NCI-H510A treated with DMSO at 0.1 percent for 48 hours (cell line): ENCODE results near the gene MEI1.

ENCODE experiments used
- DNase-seq: peaks from one replicate; lab custom pipeline; 2025; lab: John Stamatoyannopoulos, UW

MEI1 gene

DNA sequence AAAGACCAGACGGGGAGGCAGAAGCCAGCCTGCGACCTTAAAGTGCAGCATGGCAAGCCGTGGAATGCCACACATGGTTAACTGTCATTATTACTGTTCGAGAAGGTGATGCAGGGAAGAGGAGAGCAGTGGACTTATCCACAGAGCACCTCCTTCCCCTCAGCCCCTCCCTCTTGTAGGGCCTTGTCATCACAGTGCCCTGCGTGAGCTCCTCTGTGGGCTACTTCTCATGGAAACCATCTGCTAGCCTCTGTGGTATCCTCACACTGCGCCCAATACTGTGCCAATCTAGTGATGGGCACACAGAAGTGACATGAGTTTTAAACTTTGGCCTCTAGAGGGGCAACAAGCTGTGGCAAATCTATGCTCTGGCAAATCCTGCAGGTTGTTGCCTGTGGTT is 83.0 kb downstream of the MEI1 start:
- DNase-seq, result no peak

DNA sequence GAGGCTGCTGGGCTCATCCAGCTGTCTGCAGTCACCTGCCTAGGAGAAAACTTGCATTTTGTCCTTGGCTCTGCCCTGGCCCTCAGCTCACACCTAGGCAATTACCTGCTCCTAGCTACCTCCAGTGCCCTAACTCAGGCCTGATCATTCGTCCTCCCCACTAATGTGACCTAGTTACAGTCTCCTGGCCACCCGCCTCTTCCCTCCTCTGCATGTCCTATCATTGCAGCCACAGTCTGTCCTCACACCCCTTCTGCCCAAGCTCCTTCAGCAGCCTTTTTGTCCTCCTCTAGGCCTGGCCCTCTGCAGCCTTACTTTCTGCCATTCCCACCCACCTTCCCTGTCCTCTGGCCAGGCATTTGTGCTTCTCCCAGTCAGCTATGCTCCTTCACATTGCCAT is 83.4 kb downstream of the MEI1 start:
- DNase-seq, result no peak

DNA sequence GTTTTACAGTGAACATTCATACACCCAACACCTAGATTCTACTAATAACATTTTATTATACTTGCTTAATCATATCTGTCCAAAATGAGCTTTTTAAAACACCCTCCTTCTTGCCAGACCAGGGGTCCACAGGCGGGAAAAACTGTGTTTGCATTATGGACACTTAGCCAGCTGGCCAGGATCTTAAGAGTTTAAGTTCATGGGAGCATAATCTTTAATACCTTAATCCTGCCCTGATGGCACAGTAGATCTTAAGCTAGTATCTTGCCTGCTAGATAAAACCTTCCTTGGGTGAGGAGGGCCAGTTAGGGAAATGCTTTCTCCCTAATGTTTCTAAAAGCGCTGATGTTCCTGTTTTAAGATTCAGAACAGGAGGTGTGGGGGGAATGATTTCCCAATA is 88.0 kb downstream of the MEI1 start:
- no peak for DNase-seq

DNA sequence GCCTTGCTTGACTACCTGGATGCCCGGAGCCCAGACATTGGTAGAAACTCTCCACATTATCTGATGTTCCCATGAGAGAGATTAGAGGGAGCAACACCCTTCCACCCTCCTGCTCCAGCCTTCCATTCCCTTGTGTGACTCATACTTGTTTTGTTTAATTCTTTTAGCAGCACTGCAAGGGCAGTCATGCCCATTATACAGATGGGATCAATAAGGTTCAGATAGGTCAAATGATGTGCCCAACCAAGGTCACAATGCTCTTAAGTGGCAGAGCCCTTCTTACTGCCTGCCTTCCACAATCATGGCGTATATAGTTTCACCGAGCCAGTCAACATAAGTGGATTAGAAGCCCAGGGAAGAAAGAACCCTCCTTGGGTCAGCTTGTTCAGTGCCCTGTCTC is 94.6 kb downstream of the MEI1 start:
- no peak for DNase-seq

DNA sequence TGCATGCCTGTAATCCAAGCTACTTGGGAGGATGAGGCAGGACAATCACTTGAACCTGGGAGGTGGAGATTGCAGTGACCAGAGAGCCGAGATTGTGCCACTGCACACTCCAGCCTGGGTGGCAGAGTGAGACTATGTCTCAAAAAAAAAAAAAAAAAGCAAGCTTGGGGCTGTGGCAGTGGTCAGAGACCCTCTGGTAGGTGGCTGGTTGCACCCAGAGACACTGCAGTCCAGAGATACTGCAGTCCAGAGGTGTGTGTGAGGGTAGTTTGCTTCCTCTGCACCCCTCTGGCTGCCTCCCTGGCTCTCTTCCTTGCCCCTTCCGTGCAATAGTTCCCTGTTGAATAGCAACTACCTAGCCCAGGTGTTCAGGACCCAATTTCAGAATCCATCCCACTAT is 99.4 kb downstream of the MEI1 start:
- DNase-seq, result no peak

DNA sequence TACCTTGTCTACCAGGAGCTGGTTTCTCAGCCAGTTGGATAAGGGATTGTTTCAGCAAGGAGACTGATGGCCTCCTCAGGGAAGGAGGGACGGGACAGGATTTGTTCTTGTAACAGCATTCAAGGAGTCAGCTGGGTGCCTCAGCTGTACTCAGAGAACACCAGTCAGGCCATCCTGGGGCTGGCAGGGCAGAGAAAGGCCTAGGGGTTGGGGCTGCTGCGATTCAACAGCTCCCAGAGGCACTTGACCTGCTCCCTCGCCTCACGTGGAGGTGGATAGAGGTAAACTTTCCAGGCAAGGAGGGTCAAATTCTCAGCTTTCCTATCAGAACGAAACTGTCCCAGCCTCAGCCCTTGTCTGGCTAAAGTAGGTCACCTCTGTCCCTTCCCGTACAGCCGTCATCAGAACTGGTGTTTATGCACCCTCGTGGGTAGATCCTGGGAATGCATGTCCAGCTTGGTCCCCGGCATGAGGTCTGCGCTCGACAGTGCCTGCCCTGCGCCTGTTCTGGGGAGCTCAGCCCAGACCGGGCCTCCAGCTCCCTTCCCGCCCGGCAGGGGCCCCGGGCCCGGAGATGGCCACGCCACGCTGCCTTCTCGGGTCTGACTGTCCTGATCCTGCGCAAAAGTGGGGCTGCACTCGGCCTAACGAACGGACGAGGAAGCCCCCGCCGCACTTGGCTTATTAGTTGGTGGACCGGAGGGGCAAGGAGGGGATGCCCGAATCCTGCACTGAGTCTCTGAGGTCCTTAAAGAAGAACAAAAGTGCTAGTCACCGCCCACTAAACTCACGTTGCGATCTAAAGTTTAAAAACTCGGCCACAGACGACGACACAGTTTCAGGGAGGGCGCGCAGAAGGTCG is 100.4 kb downstream of the MEI1 start:
- DNase-seq, result no peak

DNA sequence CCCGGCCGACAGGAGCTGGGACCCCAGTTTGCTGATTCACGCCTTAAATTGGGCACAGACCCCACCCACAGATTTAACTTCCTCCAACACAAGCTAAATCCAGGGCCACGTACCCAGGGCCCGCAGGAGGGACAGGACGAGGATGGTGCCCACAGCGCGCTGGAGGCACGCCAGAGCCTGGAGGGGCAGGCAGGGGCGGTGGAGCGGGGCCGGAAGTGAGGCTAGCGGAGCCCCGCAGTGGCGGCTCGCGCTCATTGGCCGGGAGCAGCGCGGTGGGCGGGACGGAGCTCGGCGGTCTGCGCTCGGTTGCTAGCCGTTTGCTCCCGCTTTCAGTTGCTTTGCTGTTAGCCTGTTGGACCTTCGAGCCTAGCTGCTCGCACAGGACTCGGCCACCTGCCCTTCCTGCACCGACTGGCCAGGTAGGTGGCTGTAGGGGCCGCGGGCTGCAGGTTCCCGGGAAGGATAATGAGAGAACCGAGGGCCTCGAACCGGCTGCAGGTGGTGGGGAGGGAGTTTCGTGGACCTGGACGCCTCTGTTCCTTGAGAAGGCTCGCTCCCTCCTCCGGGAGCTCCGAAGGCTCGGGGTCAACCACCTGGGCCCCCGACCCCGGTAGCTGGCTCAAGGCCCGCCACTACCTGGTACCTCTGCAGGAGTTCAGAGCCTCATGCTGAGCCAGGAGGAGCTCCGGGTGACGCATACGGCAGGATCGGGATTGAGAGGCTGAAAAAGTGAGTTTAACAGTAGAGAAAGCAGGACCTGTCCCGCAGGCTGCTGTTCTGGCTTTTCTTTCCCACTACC is 101.2 kb downstream of the MEI1 start, which contains the start of gene CCDC134:
Gene CCDC134, plus strand, starts transcription at position 332 of the 799 bp plus-strand sequence. CDS start 8,212 bp downstream, outside the sequence.
- peak; percentile 83 for DNase-seq

DNA sequence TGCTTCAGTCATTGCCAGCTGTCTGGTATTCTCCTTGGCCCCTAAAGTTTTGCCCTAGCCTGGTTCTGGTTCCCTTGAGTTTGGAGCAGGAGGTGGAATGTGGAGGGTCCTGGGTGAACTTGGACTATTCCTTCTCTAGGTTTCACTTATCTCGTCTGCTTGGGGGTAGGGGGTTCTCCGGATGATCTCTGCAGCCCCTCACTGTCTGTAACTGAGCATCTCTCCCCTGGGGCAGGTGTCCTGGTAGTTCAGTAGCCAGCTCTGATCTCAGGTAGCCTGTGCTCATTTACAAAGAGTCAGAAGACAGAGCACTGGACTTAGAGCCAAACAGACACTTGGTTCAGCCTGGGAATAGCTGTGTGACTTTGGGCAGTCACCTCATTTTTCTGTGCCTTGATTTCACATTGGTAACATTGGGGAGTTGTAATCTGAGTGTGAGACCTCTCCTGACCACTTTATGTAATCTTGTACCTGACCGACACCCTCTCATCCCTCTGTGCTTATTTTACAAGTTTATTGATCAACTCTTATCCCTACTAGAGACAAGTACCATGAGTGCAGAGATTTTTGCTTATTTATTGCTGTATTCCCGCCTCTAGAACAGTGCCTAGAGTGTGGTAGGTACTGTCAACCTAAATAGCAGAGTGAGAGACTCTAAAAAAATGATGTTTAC is 102.0 kb downstream of the MEI1 start:
- DNase-seq, result no peak

DNA sequence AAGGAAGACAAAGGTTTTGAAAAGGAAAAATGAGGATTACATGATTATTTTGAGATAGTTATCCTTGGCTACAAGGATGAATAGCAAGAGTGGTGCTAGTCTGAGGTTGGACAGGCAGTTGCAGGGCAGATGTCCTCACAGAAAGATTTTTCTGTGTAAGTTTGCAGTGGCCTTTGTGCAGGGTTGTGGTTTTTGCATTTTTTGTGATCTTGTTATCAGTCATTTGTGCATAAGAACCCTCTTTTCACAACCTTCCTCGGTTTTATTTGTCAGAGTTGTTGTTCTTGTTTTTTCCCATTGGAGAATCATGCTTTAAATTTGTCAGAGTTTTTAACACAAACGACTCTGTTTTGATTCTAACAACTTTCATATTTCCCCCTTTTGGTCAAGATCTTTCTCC is 102.6 kb downstream of the MEI1 start:
- no peak for DNase-seq

DNA sequence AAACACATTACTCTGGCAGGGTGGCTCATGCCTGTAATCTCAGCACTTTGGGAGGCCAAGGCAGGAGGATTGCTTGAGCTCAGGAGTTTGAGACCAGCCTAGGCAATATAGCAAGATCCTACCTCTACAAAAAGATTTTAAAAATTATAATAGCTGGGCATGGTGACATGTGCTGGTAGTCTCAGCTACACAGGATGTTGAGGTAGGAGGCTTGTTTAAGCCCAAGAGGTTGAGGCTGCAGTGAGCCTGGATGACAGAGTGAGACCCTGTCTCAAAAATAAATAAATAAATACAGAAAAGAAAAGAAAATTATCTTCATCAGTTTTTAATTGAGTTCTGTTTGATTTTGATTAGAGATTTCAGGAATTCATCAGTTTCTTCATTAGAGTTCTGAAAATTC is 106.3 kb downstream of the MEI1 start:
- DNase-seq, result no peak

DNA sequence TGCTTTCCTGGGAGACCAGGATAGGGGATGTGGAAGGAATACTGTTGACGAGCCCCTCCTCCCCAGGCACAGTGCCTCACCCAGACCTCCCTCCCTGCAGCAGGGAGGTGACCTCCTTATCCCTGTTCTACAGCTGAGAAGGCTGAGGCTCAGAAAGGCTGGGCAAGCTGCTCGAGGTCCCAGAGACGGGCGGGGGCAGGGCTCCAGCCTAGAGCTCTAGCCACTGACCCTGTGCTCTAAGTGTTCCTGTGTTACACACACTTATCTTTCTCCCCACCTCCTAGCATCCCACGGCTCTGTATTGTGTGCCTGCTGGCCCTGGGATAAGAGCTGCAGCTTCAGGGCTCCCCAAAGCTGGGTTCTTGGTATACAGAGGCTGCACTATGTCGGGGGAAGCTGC is 109.1 kb downstream of the MEI1 start:
- DNase-seq, result no peak

DNA sequence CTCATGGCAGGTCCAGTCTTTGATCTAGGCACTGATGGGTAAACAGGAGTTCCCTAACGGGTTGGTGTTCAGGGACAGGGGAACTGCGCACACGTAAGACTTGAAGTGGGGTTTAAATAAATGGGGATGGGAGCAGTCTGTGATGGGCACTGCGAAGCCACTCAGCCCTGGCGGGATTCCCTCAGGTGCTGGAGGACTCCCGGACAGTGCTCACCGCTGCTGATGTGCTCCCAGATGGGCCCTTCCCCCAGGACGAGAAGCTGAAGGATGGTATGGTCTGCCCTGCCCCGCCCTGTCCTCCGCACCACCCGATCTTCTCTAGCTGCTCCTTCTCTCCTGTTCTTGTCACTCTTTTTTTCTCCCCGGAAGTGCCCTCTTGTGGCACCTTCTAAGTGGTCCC is 110.7 kb downstream of the MEI1 start:
- no peak for DNase-seq

DNA sequence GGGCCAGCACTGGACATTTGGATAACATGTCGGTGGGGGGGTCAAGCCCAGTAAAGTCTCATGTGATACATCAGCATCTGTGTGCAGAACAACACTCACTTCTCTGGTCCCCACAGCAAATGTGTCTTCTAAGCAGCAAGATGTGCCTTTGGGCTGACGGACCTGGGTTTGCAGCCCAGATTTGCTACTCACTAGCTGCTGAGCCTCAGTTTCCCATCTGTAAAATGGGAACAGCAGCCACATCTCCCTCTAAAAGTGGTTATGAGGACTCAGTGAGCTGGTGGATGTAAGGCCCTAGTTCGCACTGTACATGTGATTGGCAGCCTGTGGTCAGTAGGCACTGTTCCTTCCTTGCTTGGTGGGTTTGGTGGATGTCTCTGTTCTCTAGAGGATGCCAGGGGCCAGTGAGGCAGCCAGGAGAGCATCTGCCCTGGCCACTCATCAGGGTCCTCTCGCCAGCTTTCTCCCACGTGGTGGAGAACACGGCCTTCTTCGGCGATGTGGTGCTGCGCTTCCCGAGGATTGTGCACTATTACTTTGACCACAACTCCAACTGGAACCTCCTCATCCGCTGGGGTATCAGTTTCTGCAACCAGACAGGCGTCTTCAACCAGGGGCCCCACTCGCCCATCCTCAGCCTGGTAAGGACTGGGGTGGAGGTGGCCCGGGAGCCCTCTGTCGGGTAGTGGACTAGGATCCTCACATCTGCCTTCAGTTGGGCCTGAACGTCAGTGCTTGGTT is 113.7 kb downstream of the MEI1 start:
- DNase-seq, result no peak

DNA sequence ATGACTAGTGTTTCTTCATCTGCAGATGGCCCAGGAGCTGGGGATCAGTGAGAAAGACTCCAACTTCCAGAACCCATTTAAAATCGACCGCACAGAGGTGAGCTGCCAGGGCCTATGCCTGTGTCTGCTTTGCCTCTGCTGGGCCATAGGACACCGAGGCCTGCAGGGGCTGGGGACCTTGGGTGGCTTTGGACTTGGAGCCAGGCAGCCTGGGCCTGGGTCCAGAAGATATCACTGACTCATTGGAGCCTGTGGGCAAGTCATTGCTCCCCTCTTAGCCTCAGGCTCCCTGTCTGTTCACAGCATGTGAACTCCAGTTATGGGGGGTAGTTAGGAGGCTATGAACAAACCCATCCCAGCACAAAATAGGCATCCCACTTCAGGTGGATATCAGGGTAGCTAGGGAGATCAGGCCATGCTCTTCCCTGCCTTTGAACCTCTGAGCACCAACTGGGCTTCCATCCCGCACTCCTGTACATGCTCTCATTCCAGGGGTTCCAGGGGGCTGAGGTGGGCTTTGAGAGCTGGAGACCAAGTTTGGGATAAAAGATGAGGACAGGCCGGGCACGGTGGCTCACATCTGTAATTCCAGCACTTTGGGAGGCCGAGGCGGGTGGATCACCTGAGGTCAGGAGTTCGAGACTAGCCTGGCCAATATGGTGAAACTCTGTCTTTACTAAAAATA is 114.6 kb downstream of the MEI1 start:
- DNase-seq, result no peak

DNA sequence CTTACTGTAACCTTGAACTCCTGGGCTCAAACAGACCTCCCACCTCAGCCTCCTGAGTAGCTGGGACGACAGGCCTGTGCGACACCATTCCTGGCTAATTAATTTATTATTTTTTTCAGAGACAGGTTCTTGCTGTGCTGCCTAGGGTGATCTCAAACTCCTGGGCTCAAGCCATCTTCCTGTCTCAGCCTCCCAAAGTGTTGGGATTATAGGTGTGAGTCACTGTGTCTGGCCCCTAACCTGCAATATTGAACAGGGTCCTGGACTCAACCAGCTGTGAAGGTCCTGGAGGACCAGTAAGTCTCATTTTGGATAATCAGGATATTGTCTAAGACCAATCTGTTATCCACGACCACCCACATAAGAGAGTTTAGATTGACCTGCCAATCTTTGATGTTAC is 116.4 kb downstream of the MEI1 start:
- DNase-seq, result no peak

DNA sequence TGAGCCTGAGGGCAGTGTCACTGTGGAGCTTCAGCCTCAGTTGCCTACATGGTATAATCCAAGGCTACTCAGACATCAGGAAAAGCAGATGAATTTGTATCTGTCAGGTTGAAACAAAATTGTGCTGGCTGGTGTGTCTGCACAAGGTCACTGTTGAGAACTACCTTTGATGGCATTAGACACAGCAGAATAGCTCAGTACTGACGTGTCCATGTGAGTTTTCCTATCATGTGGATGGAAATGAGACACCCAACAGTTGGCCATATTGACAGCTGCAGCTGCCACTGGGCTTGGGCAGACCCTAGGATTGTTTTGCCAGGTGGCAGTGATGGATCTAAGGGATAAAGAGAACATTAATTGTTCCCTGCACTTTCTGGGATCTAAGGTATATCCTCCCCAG is 116.9 kb downstream of the MEI1 start:
- DNase-seq, result no peak

DNA sequence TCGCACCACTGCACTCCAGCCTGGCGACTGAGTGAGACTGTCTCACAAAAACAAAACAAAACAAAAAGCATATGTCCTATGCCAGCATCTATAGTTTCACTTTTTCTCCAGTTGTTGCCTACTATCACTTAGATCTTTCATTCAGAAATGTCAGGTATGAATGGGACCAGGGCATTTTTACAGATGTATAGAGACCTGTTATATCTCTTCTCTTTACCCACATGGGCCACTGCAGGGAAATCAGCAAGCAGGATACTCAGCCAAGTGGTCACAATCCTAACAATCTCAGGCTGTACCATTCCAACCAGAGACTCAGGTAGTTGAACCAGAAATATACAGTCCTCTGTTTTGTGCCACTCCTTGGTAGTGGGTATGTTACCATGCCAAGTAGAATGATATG is 117.6 kb downstream of the MEI1 start:
- no peak for DNase-seq

DNA sequence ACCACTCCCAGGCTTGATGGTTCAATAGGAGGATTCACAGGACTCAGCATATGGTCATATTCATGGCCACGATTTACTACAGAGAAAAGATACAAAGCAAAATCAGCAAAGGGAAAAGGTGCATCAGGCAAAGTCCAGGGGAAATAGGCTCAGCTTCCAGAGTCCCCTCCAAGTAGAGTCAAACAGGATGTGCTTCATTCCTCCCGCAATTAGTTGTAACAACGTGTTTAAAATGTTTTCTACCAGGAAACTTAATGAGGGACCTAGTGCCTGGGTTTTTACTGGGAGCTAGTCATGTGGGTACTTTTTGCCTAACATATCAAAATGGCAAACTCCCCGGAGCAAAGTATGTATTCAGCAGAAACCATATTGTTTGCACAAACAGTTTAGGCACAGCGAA is 118.7 kb downstream of the MEI1 start:
- DNase-seq, result no peak

DNA sequence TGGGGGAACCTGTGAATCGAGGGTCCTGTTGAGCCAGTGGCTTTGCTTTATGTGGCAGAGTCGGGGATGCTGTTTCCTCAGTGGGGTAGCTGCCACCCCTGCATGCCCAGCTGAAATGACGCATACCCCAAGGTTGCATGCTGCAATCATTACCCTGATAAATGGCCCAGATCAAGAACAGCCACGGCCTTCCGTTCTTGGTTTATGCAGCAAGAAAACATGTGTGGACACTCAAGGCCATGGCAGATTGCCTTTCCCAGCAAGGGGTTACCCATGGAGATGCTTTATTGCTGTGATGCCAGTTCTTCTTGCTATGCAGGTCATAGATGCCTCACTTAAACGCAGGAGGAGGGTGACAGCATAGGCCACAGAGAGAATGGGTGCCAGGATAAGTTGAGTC is 119.3 kb downstream of the MEI1 start:
- no peak for DNase-seq

DNA sequence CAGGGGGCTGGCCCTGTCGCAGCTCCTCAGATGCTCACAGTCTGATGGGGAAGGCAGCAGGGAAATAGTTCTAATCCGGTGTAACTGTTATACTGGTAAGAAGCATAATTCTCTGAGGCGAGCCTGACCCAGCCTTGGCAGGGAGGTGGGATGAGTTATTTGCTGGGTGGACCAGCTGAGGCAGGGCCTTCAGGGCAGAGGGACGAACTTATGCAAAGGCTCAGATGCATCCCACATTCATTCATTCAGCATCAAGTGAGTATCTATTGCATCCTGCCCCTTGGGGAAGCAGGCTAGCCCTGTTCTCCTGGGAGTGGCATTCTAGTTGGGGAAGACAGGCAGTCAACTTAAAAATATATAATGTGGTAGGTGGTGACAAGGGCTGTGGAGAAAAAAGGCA is 120.0 kb downstream of the MEI1 start:
- no peak for DNase-seq

DNA sequence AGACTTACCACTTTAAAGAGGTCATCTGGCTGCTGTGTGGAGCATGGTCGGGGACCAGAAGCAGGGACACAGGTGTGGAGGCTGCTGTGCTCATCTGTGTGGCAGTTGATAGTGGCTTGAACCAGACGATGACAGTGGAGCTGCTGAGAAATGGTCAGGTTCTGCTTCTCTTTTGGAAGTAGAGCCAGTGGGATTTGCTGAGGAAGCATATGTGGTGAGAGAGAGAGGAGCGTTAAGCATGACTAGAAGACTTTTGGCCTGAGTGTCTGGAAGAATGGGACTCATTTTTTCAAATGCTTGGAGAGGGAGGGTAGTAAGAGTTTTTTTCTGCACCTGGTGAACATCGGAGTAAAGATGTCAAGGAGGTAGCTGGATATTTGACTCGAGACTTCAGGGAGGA is 121.1 kb downstream of the MEI1 start:
- DNase-seq, result no peak
